DOHH2 (cell line): ENCODE results near the gene KIFBP.

Source experiments
- H3F3A ChIP-seq: fragments of 200-600 bp; sonication (generic), shearing (Covaris generic); 2 replicates; pipeline ENCODE4 v1.6.0; 2016; ENCODE audit warnings: antibody characterized with exemption, mild to moderate bottlenecking; ENCODE audit not compliant: control insufficient read depth, insufficient read depth
- H3K27ac ChIP-seq: fragments of 200-600 bp; sonication (generic); 2 replicates; pipeline ENCODE4 v1.5.1; 2014; ENCODE audit warnings: low read depth, mild to moderate bottlenecking, low read length, moderate library complexity
- H3K27me3 ChIP-seq: fragments of 200-600 bp; sonication (generic); 2 replicates; pipeline ENCODE4 v1.6.1; 2014; ENCODE audit warnings: mild to moderate bottlenecking, low read length, mixed read lengths; ENCODE audit not compliant: control insufficient read depth
- H3K36me3 ChIP-seq: fragments of 200-600 bp; sonication (generic); 2 replicates; pipeline ENCODE4 v1.6.1; 2014; ENCODE audit warnings: mild to moderate bottlenecking, low read length, moderate library complexity, mixed read lengths; ENCODE audit not compliant: control insufficient read depth
- H3K4me1 ChIP-seq: fragments of 200-600 bp; sonication (generic); 2 replicates; pipeline ENCODE4 v1.6.1; 2014; ENCODE audit warnings: mild to moderate bottlenecking, low read length, mixed read lengths; ENCODE audit not compliant: control insufficient read depth
- H3K4me2 ChIP-seq: fragments of 200-600 bp; sonication (generic); 2 replicates; pipeline ENCODE4 v1.6.0; 2014; ENCODE audit warnings: mild to moderate bottlenecking, low read length, moderate library complexity
- H3K4me3 ChIP-seq: fragments of 200-600 bp; sonication (generic); 2 replicates; pipeline ENCODE4 v1.5.1; 2014; ENCODE audit warnings: mild to moderate bottlenecking, low read length, mixed read lengths
- H3K79me2 ChIP-seq: fragments of 200-600 bp; sonication (generic); 2 replicates; pipeline ENCODE4 v1.6.1; 2014; ENCODE audit warnings: mild to moderate bottlenecking, low read length, mixed read lengths; ENCODE audit not compliant: control insufficient read depth
- H3K9me2 ChIP-seq: fragments of 200-600 bp; sonication (generic); replicated peaks from 2 replicates; pipeline ENCODE4 v1.6.1; 2014; ENCODE audit warnings: mild to moderate bottlenecking, low read length, mixed read lengths; ENCODE audit not compliant: control insufficient read depth
- H3K9me3 ChIP-seq: fragments of 200-600 bp; sonication (generic); 2 replicates; pipeline ENCODE4 v1.6.1; 2014; ENCODE audit warnings: antibody characterized with exemption, low read length, mixed read lengths; ENCODE audit not compliant: control insufficient read depth, insufficient read depth
- H4K20me1 ChIP-seq: fragments of 200-600 bp; sonication (generic); 2 replicates; pipeline ENCODE4 v1.6.0; 2014; ENCODE audit warnings: low read depth, mild to moderate bottlenecking, antibody characterized with exemption, low read length, moderate library complexity; ENCODE audit not compliant: control insufficient read depth, insufficient read depth
- CTCF ChIP-seq: fragments of 200-600 bp; sonication (generic); IDR thresholded peaks from one replicate; pipeline ENCODE4 v1.5.1; 2014; ENCODE audit warnings: antibody characterized with exemption, mild to moderate bottlenecking, low read depth, low read length; ENCODE audit not compliant: poor library complexity, severe bottlenecking
- EZH2phosphoT487 ChIP-seq: fragments of 200-600 bp; sonication (generic); IDR thresholded peaks from 2 replicates; pipeline ENCODE4 v1.6.1; 2017; ENCODE audit warnings: borderline replicate concordance, mild to moderate bottlenecking, antibody characterized with exemption, low read length, moderate library complexity, mixed read lengths

Gene KIFBP

GRCh38 chr10:69052736-69053135 lies 64.1 kb downstream of the KIFBP start:
- no peak overlapping the region for H3K4me2 ChIP-seq
- H3K36me3 ChIP-seq, result no peaks in the 10 kb centered on the region
- no peaks in the 10 kb centered on the region; the same call in 1 of the 2 replicates for H3K9me2 ChIP-seq
- H3K27me3 ChIP-seq, result peaks cover 10% of the 10 kb centered on the region
- no peak for TF ChIP-seq EZH2phosphoT487
- no peak for TF ChIP-seq CTCF
- no peak overlapping the region for H3K27ac ChIP-seq
- no peak overlapping the region for H3K4me3 ChIP-seq
- no peaks in the 10 kb centered on the region for H3K9me3 ChIP-seq
- no peaks in the 10 kb centered on the region for H3K79me2 ChIP-seq
- H4K20me1 ChIP-seq, result no peaks in the 10 kb centered on the region
- H3F3A ChIP-seq, result no peaks in the 10 kb centered on the region
- H3K4me1 ChIP-seq, result no peaks in the 10 kb centered on the region

GRCh38 chr10:69055241-69055640 lies 66.6 kb downstream of the KIFBP start:
- H3K27me3 ChIP-seq, result peaks cover 10% of the 10 kb centered on the region
- TF ChIP-seq EZH2phosphoT487 (no peak), CTCF (no peak)
- no peaks in the 10 kb centered on the region; the same call in 1 of the 2 replicates for H3K9me2 ChIP-seq
- no peak overlapping the region for H3K4me2 ChIP-seq
- no peak overlapping the region for H3K4me3 ChIP-seq
- H3K27ac ChIP-seq, result no peak overlapping the region
- no peaks in the 10 kb centered on the region for H3K36me3 ChIP-seq
- no peaks in the 10 kb centered on the region for H3K4me1 ChIP-seq
- H3K9me3 ChIP-seq, result no peaks in the 10 kb centered on the region
- no peaks in the 10 kb centered on the region for H3F3A ChIP-seq
- H3K79me2 ChIP-seq, result no peaks in the 10 kb centered on the region
- no peaks in the 10 kb centered on the region for H4K20me1 ChIP-seq

GRCh38 chr10:69056129-69056528 lies 67.5 kb downstream of the KIFBP start:
- Histone ChIP-seq H3K9me2 (no peaks in the 10 kb centered on the region; the same call in 1 of the 2 replicates), H3K4me2 (no peak overlapping the region), H3K4me3 (no peak overlapping the region), H3K27ac (no peak overlapping the region), H4K20me1 (no peaks in the 10 kb centered on the region), H3F3A (no peaks in the 10 kb centered on the region), H3K4me1 (peaks cover under 1% of the 10 kb centered on the region), H3K27me3 (peaks cover 10% of the 10 kb centered on the region), H3K79me2 (no peaks in the 10 kb centered on the region), H3K9me3 (no peaks in the 10 kb centered on the region), H3K36me3 (no peaks in the 10 kb centered on the region)
- no peak for TF ChIP-seq EZH2phosphoT487
- no peak for TF ChIP-seq CTCF
